ENCODE data around the gene DCST2. TPM values are rescaled to one million over a fixed set of nuclear protein-coding genes. Genes with fewer than 3 reads are reported as not detected.

DCST2 gene
- polyA plus RNA-seq, 2 of the 4 experiments (the other 2 are of a cell fraction) = 0.23 to 1.0 TPM

- TF ChIP-seq HMGXB4 (CRISPR knock-in tag; IDR thresholded peaks at IDR 0.05; ENCODE audit: borderline replicate concordance) (no peak), TP53 (CRISPR knock-in tag; IDR thresholded peaks at IDR 0.05) (no peak), RAD21 (conservative IDR thresholded peaks at IDR 0.05 in 1 of 2, IDR thresholded peaks at IDR 0.05 in 1 of 2) (peak; percentile 37 to 62), ATOH8 (CRISPR knock-in tag; IDR thresholded peaks at IDR 0.05; ENCODE audit: low read depth) (no peak)
- TF ChIP-seq, protein P1, sequence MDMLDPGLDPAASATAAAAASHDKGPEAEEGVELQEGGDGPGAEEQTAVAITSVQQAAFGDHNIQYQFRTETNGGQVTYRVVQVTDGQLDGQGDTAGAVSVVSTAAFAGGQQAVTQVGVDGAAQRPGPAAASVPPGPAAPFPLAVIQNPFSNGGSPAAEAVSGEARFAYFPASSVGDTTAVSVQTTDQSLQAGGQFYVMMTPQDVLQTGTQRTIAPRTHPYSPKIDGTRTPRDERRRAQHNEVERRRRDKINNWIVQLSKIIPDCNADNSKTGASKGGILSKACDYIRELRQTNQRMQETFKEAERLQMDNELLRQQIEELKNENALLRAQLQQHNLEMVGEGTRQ (IDR thresholded peaks at IDR 0.05) = no peak
- TF ChIP-seq, protein P2, sequence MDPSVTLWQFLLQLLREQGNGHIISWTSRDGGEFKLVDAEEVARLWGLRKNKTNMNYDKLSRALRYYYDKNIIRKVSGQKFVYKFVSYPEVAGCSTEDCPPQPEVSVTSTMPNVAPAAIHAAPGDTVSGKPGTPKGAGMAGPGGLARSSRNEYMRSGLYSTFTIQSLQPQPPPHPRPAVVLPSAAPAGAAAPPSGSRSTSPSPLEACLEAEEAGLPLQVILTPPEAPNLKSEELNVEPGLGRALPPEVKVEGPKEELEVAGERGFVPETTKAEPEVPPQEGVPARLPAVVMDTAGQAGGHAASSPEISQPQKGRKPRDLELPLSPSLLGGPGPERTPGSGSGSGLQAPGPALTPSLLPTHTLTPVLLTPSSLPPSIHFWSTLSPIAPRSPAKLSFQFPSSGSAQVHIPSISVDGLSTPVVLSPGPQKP (IDR thresholded peaks at IDR 0.05; ENCODE audit: low read depth, low read length) = no peak
Observed at GRCh38 chr1:155001675-155002463, 31.7 kb downstream of the DCST2 start (continued).

DNA sequence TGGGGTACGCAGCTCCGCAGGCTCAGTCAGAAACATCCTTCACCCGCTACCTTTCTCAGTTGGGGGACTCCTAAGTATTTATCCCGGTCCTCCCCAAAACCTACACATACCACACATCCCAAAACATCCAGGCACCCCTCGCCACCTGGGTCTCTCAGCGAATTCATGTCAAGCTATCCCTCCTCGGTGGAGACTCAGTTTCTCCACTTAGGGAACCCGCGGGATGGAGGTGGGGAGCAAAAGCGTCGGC, 32.2 kb downstream of the DCST2 start:
- ChIA-PET POLR2A (interaction anchor here (0.6 to 4.8 kb wide), 8 partner anchors 9 to 65 kb away, joined by 3 to 52 read pairs (median 4); partner anchors contain the start of genes CKS1B, FLAD1, PMVK and PYGO2), CTCF (no interaction called here)
- Histone ChIP-seq H3K27ac (peak overlapping the region; percentile 98 to 100), H3K9me3 (no peaks in the 10 kb centered on the region), H3K4me2 (peak overlapping the region; percentile 99), H3K4me3 (peak overlapping the region; percentile 80), H3K4me1 (peaks cover 38% of the 10 kb centered on the region)
- 5% methylated on average over 8 of the region's 11 CpGs for WGBS (ENCODE audit: missing lambda C conversion rate)
- no peak for FAIRE-seq
- no peak for DNase-seq (ENCODE audit: low read depth in 1 of 2, low spot score in 1 of 2)
- TF ChIP-seq HOXA7 (CRISPR knock-in tag; IDR thresholded peaks at IDR 0.05) = peak; percentile 59; the same call in 1 of the 2 replicates
- TF ChIP-seq FOSB (CRISPR knock-in tag; IDR thresholded peaks at IDR 0.05) = peak; percentile 64; the same call in 1 of the 2 replicates
- TF ChIP-seq BHLHE40 (IDR thresholded peaks at IDR 0.05; ENCODE audit: low read depth, low read length) = no peak
- no peak for TF ChIP-seq SMC3 (IDR thresholded peaks at IDR 0.05)
- no peak for TF ChIP-seq KDM1A (IDR thresholded peaks at IDR 0.05; ENCODE audit: low read depth)
- ATAC-seq = peak; percentile 14 to 23; a peak in 3 of 6 replicates

- ChIA-PET POLR2A (interaction anchor here (0.6 to 4.8 kb wide), 9 partner anchors 10 to 64 kb away, joined by 3 to 52 read pairs (median 5); partner anchors contain the start of genes CKS1B, FLAD1, PMVK and PYGO2), CTCF (no interaction called here)
- Histone ChIP-seq H3K27ac (peak overlapping the region; percentile 98 to 100), H3K4me3 (peak overlapping the region; percentile 80), H3K9me3 (no peaks in the 10 kb centered on the region), H3K4me2 (peak overlapping the region; percentile 99), H3K4me1 (peaks cover 36% of the 10 kb centered on the region)
- ATAC-seq (peak; percentile 47 to 67), DNase-seq (ENCODE audit: low read depth in 1 of 2, low spot score in 1 of 2) (peak; percentile 90 to 94), FAIRE-seq (no peak)
- WGBS (ENCODE audit: missing lambda C conversion rate) = 2% methylated on average over 18 of the region's 43 CpGs
- TF ChIP-seq RFX5 (IDR thresholded peaks at IDR 0.05) (peak; percentile 83), MAFK (IDR thresholded peaks at IDR 0.05; ENCODE audit: partially characterized antibody) (peak; percentile 30), CEBPB (IDR thresholded peaks at IDR 0.05) (peak in 1 of 2 experiments; percentile 27; a peak in 1 of 4 replicates), RARB (CRISPR knock-in tag; IDR thresholded peaks at IDR 0.05) (no peak; the same call in 1 of the 2 replicates), JUN (IDR thresholded peaks at IDR 0.05) (peak; percentile 66 to 89), MAX (IDR thresholded peaks at IDR 0.05) (peak; percentile 91), HDAC2 (IDR thresholded peaks at IDR 0.05) (no peak), PHF8 (IDR thresholded peaks at IDR 0.05; ENCODE audit: borderline replicate concordance, low read depth) (no peak), ESRRA (IDR thresholded peaks at IDR 0.05; ENCODE audit: borderline replicate concordance, low read length) (no peak), RCOR1 (IDR thresholded peaks at IDR 0.05; ENCODE audit: low read depth, low read length) (no peak), ZNF302 (CRISPR knock-in tag; IDR thresholded peaks at IDR 0.05) (no peak), KDM1A (IDR thresholded peaks at IDR 0.05; ENCODE audit: low read depth) (no peak), POLR2AphosphoS2 (conservative IDR thresholded peaks at IDR 0.05; ENCODE audit: low read length) (no peak)
- TF ChIP-seq, protein P1 (IDR thresholded peaks at IDR 0.05) = no peak; the same call in 1 of the 2 replicates
- TF ChIP-seq, protein P2 (IDR thresholded peaks at IDR 0.05; ENCODE audit: low read depth, low read length) = no peak
- TF ChIP-seq, protein P3, sequence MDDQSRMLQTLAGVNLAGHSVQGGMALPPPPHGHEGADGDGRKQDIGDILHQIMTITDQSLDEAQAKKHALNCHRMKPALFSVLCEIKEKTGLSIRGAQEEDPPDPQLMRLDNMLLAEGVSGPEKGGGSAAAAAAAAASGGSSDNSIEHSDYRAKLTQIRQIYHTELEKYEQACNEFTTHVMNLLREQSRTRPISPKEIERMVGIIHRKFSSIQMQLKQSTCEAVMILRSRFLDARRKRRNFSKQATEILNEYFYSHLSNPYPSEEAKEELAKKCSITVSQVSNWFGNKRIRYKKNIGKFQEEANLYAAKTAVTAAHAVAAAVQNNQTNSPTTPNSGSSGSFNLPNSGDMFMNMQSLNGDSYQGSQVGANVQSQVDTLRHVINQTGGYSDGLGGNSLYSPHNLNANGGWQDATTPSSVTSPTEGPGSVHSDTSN (IDR thresholded peaks at IDR 0.05) = peak; percentile 51
Observed at GRCh38 chr1:155000726-155001424, 32.7 kb downstream of the DCST2 start.

Data from A549 (cell line).